NK-92 (cell line): ENCODE data around the gene NEGR1.

Source experiments
- DNase-seq: peaks from one replicate; lab custom pipeline; 2025; ENCODE audit not compliant: unreplicated experiment; lab: John Stamatoyannopoulos, UW

Gene NEGR1

GRCh38 chr1:71589005-71589404, 693.3 kb downstream of the NEGR1 start:
- DNase-seq, result no peak

DNA sequence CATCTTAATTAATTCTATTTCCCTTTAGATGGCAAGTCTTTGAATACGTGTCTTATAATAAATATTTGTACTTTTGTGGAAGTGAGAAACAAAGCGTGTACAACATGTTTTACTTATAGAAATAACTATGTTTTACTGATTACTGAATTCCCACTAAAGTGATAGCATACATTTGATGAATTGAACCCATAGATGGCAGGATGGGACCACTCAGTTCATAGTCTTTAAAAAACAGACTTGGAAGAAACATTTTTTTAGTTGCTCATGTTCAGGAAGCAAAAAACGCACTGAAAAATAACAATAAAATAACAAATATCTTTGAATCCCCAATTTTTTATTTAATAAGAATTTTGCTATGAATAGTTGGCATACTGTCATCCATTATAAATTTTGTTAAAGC, 694.4 kb downstream of the NEGR1 start:
- DNase-seq, result no peak

DNA sequence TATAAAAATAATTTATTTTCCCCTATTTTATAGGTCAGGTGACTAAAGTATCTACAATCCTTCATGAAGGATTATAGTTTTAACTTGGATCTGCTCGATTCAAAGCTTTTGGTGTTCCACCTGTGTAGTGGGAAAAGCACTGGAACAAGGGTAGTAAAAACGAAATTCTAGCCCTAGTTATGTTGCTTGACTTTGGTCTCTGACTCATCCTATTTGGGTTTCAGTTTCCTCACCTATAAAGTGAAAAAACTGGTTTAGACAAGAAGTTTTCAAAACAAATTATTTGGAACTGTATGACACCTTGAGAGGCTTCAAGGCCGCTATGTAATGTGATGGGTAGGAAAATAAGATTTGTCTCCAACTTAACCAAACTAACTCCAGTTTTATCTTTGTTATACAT, 696.3 kb downstream of the NEGR1 start:
- no peak for DNase-seq

GRCh38 chr1:71583756-71584155, 698.6 kb downstream of the NEGR1 start:
- DNase-seq, result no peak

DNA sequence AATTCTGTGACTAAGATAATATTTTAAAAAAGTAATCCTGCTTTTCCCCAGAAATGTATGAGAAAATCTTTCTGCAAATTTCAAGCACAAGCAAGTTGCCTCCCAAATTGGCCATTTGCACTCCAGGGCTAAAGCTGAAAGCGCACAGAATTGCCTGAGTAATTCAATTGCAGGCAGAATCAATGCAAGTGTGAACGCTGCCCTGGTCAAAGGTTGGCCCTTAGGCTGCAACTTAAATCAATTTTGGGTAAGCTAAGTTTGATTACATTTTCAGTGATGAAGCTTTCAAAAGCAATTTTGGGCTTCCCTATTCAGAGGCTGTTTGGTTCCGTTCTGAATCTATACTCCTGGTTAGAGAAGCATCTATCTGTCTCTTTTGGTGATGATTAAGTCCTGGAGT, 699.7 kb downstream of the NEGR1 start:
- DNase-seq, result no peak

DNA sequence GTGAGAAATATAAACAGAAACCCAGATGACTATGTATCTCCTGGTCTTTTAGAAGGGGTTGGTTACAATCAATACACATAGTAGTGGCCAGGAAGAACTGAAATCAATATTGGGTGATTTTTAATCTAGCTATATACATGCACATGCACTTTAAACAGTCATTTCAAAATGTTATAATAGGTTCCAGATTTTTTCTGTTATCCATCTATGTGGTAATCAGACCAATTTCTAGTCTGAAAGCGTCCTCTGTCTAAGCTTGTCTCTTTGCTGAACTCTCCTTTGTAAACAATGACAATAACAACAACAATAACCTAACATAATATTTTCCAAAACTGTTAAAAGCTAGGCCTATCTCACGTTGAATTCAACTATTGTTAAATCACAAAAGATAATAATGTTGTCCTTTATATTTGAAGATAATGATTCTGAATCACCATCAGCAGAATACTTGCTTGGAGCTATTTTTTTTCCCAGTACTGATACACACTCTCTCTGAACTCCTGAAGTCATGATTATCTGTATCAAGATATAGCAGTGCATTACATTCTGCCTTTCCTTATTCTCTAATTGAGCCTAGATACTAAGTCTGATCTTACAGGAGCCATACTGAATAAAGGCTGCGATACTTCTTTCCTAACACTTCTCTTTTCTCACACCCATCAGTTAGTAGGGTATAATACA, 704.7 kb downstream of the NEGR1 start:
- DNase-seq, result no peak

DNA sequence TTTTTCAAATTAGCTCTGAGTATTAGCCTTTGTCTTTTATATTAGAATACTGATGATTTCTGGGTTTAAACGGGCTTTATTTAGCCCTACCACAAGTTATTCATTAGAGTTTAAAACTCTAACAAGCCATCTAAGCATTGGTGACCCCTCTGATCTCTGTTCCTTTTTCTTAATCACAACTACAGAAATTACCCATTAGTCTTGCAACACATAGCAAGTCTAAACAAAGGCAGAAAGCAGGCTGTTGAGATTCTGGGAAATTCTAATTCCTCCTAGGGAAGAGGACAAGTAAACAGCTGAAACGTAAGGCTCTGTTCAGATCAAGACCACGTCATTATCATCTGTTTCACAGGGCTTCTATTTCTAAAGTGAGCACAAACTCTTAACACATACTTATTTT, 710.3 kb downstream of the NEGR1 start:
- no peak for DNase-seq

- no peak for DNase-seq
Measured at GRCh38 chr1:71566413-71566812, 715.9 kb downstream of the NEGR1 start.

DNA sequence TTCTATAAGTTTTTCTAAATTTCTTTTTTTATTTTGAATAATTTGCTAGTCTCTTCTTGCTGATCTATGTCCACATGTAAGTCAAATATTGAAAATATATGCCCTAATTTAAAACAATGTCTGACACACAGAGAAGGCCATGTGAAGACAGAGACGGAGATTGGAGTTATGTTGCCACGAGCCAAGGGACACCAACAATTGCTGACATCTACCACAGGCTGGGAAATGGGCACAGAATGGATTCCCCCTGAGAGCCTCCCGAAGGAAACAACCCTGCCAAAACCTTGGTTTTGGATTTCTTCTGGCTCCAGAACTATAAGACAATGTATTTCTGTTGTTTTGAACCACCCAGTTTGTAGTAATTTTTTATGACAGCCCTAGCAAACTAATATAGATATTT, 716.5 kb downstream of the NEGR1 start:
- DNase-seq, result no peak

DNA sequence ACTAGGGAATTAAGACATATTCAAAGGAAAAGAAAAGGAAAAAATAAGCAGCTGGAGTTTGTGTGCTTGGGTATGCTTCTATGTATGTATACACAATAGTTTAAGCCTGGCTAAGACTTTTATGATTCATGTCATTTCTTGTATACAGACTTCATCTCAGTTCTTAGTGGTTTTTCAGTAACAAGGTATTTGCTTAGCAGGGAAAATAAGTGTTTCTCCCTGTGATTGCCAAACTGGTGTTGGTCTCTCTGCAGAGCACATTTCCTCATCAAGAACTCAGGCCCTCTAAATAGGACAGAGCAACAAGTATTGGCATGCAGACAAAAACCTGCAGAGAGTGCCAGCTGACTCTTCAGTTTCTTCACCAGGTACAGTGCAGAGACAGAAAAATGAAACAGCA, 717.1 kb downstream of the NEGR1 start:
- no peak for DNase-seq

GRCh38 chr1:71562298-71562697, 720.0 kb downstream of the NEGR1 start:
- DNase-seq, result no peak

DNA sequence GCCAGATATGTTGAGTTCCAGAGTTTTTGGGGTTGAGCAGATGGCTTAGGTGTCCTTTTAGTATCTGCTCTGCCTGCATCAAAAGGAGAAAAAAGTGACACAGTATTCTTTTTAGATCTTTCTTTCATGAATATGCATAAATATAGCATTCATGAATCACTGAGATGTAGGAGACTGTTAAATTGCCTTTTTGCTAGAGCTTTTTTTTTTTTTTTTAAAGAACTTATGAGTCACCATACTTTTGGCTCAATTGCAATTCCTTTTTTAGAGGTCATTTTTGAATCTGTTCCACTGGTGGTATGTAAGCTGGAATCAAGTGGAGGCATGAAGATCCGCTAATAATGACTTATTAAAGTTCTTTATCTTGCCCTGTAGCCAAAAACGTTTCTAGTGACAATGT, 720.6 kb downstream of the NEGR1 start:
- DNase-seq, result no peak

- DNase-seq, result no peak
Measured at GRCh38 chr1:71561206-71561605, 721.1 kb downstream of the NEGR1 start.

DNA sequence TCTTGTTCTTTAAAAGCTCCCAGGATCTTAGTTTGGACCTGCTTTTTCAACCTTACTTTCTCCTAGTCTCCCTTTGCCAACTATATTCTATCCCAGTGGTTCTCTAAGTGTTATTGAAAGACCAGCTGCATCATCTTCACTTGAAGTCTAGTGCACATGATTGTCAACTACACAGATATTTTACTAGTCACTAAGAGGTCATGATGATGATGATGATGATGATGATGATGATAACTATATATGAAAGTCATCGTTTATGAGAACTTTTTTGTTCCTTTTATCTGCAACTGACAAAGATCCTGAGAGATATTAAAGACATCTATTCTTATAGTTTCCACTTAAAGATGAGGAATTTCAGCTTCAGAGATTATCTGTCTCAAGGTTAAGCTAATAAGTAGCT, 722.5 kb downstream of the NEGR1 start:
- no peak for DNase-seq

- DNase-seq, result no peak
Measured at GRCh38 chr1:71557138-71557537, 725.2 kb downstream of the NEGR1 start.

- no peak for DNase-seq
Measured at GRCh38 chr1:71548398-71548890, 733.9 kb downstream of the NEGR1 start.

DNA sequence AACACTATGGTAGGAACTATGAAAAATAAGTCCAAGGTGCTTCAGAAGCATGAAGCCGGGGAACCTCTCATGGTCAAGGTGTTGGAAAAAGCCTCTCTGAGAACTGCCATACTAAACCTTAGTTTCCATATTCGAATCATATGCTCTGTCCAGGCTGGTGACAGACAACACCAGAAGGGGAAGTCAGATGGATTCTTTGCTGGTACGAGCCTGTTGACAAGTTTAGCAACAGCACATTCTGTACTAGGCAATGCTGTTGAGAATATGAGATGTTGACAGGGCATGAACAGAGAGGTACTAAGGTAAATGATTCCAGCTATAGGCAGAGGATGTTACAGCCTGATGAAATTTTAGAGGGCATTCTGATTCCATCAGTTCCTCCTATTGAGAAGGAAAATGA, 740.2 kb downstream of the NEGR1 start:
- no peak for DNase-seq

GRCh38 chr1:71533950-71534349, 748.4 kb downstream of the NEGR1 start:
- DNase-seq, result no peak

DNA sequence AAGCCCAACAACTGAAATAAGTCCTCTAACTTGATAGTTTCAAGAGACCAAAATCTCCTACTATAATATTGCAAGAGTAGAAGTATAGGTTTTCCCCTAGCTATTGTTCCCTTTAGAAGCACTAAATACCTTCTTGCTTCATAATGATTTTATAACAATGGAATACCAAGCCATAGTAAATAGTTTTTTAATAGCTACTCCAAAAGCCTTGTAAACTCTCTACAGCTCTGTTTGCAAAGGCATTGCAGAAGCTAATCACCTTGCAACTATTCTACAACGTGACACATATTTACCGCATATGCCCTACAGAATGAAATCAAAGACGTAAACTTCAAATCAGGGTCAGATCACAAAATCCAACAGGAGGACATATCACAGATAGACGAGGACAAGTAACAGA, 750.0 kb downstream of the NEGR1 start:
- no peak for DNase-seq

DNA sequence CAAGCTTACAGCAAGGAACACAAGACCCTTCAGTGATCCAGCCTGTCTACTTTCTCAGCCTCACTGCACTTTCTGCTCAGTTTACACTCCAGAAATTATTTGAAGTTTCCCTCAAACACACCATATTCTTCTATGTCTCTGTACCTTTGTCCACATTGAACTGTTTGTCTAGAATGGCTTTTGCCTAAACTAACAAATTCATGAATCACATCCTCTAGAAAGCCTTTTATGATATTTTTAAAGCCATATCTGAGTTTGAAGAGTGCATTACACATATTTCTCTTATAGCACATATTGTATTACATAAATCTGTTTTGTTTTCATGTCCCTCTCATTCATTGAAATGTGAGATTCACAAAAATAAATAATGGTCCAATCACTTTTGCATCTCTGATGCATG, 755.5 kb downstream of the NEGR1 start:
- DNase-seq, result no peak

DNA sequence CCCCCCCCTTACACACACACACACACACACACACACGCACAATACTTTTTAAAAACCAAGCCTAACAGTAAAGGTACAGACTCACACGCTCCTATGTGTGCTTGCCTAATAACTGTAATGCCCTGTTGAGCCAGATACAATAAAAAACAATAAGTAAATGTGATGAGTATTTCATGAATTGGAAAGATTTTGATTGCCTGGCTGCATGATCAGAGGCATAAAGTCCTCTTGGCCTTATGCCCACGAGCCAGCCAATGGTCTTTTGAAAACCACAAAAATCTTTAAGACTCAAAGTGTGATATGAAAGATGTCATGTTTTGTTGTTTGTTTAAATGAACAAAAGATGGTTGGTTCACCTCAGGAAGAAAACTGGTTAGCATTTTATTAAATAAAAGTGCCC, 759.6 kb downstream of the NEGR1 start:
- DNase-seq, result no peak

DNA sequence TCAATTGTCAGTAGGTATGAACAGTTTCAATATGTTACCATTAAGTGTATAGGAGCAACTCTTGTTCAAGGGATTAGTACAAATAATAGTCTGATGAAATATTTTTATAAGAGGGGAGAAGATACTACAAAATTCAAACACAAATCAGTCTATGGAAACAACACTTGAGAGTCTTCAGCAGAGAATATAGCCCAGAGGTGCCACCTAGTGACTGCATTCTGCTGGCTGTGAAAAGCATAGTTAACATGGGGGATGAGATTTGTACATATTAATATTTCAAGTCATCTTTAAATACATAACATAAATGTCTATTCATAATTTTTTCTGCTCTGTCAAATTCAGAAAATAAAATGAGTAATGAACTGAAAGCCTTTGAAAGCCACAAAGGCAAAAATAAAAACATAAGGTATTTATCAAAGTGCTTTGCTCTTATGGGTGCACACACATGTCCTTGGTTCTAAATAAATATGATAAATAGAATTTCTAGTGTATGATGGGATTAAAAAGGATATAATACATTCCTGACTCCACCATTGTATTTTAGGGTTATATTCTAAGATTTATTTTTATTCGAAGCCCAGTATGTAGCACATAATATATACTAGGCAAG, 760.6 kb downstream of the NEGR1 start:
- DNase-seq, result no peak

DNA sequence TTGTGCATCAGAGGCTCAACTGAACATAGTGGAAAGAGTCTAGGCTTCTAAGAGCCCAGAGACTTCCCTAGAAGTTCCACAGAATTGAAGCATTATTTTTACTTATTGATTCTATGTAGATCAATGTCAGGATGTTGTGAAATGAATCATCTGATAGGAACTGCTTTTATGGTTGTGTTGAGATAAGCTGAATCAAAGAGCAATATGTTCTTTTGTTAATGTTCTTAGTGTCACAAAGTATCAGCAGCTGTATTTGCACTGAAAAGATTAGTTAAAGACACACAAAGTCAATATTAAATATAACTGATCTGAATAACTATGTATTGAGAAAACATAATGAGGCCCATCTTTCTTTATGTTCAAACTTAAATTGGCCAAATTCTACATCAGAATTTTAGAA, 770.8 kb downstream of the NEGR1 start:
- DNase-seq, result no peak
